Neural cell (in vitro differentiated cells): Measurements from ENCODE around the gene EFCAB6.
A peak's percentile ranks its signal among the peaks of the same experiment; 100 is the strongest.

Experiments used
- CTCF ChIP-seq: fragments of 450-650 bp; IDR thresholded peaks from 2 replicates; pipeline ENCODE4 v1.5.1; 2014; ENCODE audit warnings: antibody characterized with exemption, mild to moderate bottlenecking, moderate library complexity; ENCODE audit not compliant: poor library complexity, severe bottlenecking
- EP300 ChIP-seq: fragments of 450-650 bp; conservative IDR thresholded peaks from 2 replicates; pipeline ENCODE4 v1.6.1; 2014; ENCODE audit warnings: antibody characterized with exemption, mild to moderate bottlenecking, moderate library complexity; ENCODE audit not compliant: poor library complexity, severe bottlenecking
- EZH2 ChIP-seq: fragments of 200-600, 300-800 bp; shearing (Covaris generic), sonication (generic); IDR thresholded peaks from 2 replicates; pipeline ENCODE4 v1.6.1; 2014; ENCODE audit warnings: antibody characterized with exemption, low read length, borderline replicate concordance, mild to moderate bottlenecking; ENCODE audit not compliant: insufficient read depth, poor library complexity, severe bottlenecking
- MXI1 ChIP-seq: fragments of 450-650 bp; conservative IDR thresholded peaks from 2 replicates; pipeline ENCODE4 v1.6.1; 2014; ENCODE audit warnings: antibody characterized with exemption, mild to moderate bottlenecking; ENCODE audit not compliant: poor library complexity, severe bottlenecking
- POLR2AphosphoS5 ChIP-seq: IDR thresholded peaks from 2 replicates; pipeline ENCODE4 v1.6.1; 2012
- RAD21 ChIP-seq: fragments of 450-650 bp; conservative IDR thresholded peaks from 2 replicates; pipeline ENCODE4 v1.6.1; 2014; ENCODE audit warnings: antibody characterized with exemption, mild to moderate bottlenecking, moderate library complexity
- REST ChIP-seq: IDR thresholded peaks from 2 replicates; pipeline ENCODE4 v1.6.1; 2012; ENCODE audit warnings: borderline replicate concordance
- SMC3 ChIP-seq: fragments of 450-650 bp; conservative IDR thresholded peaks from 2 replicates; pipeline ENCODE4 v1.6.1; 2014; ENCODE audit warnings: antibody characterized with exemption, mild to moderate bottlenecking, moderate library complexity; ENCODE audit not compliant: poor library complexity
- TAF1 ChIP-seq: IDR thresholded peaks from 2 replicates; pipeline ENCODE4 v1.6.1; 2012; ENCODE audit warnings: low read depth

GRCh38 chr22:43796567-43796966 is 15.5 kb downstream of the EFCAB6 start:
- TF ChIP-seq POLR2AphosphoS5 (no peak), CTCF (peak; percentile 90), EP300 (no peak), TAF1 (no peak), SMC3 (peak; percentile 91), EZH2 (no peak), RAD21 (peak; percentile 91), MXI1 (no peak), REST (no peak)
